ENCODE data around the gene RASA2. TPM values are rescaled to one million over a fixed set of nuclear protein-coding genes. Genes with fewer than 3 reads are reported as not detected.

RASA2 gene
- total RNA-seq, 2 experiments from 2014 or later: 62.6 to 70.8 TPM

GRCh38 chr3:141552440-141552991 lies 65.7 kb downstream of the RASA2 start:
- H3K27ac Mint-ChIP-seq: peak overlapping the region; percentile 90
- POLR2A ChIA-PET: interaction anchor here (0.9 to 3.2 kb wide), 5 partner anchors 8 to 325 kb away, joined by 4 to 37 read pairs (median 5); partner anchors contain the start of gene RASA2
- H3K27me3 Mint-ChIP-seq: no peaks in the 10 kb centered on the region
- H3K9me3 Mint-ChIP-seq: peaks cover 15% of the 10 kb centered on the region
- peaks cover 37% of the 10 kb centered on the region for H3K36me3 Mint-ChIP-seq
- ATAC-seq (ENCODE audit: low read depth): peak; percentile 60
- DNase-seq: no peak
- H3K4me3 Mint-ChIP-seq: peak overlapping the region; percentile 69
- peaks cover 42% of the 10 kb centered on the region for H3K4me1 Mint-ChIP-seq

- Mint-ChIP-seq H3K27ac (peak overlapping the region; percentile 90), H3K27me3 (no peaks in the 10 kb centered on the region), H3K4me1 (peaks cover 42% of the 10 kb centered on the region), H3K9me3 (peaks cover 11% of the 10 kb centered on the region), H3K4me3 (peak overlapping the region; percentile 69), H3K36me3 (peaks cover 32% of the 10 kb centered on the region)
- POLR2A ChIA-PET: interaction anchor here (0.9 to 3.2 kb wide), 5 partner anchors 9 to 324 kb away, joined by 4 to 37 read pairs (median 5); partner anchors contain the start of gene RASA2
- ATAC-seq (ENCODE audit: low read depth) (peak; percentile 85), DNase-seq (no peak)
Measured at GRCh38 chr3:141553055-141553454, 66.2 kb downstream of the RASA2 start.

- Mint-ChIP-seq H3K4me3 (no peak overlapping the region), H3K36me3 (peaks cover 7% of the 10 kb centered on the region), H3K9me3 (no peaks in the 10 kb centered on the region), H3K4me1 (peaks cover 34% of the 10 kb centered on the region), H3K27ac (no peak overlapping the region), H3K27me3 (no peaks in the 10 kb centered on the region)
- ATAC-seq (ENCODE audit: low read depth) (no peak), DNase-seq (no peak)
- POLR2A ChIA-PET: no interaction called here
Measured at GRCh38 chr3:141556034-141556433, 69.2 kb downstream of the RASA2 start.

GRCh38 chr3:141557961-141558706 lies 71.3 kb downstream of the RASA2 start:
- Mint-ChIP-seq H3K9me3 (no peaks in the 10 kb centered on the region), H3K27me3 (no peaks in the 10 kb centered on the region), H3K36me3 (peaks cover 12% of the 10 kb centered on the region), H3K4me1 (peaks cover 19% of the 10 kb centered on the region), H3K27ac (no peak overlapping the region), H3K4me3 (no peak overlapping the region)
- ATAC-seq (ENCODE audit: low read depth) (no peak), DNase-seq (no peak)
- POLR2A ChIA-PET: interaction anchor here (1.0 to 1.3 kb wide), 2 partner anchors 61 to 71 kb away, joined by 3 to 6 read pairs; partner anchors contain the start of gene RASA2

GRCh38 chr3:141561426-141562034 lies 74.7 kb downstream of the RASA2 start:
- POLR2A ChIA-PET: interaction anchor here (0.7 to 1.2 kb wide), 2 partner anchors 77 to 85 kb away, joined by 3 to 4 read pairs; no protein-coding TSS in a partner anchor
- H3K4me3 Mint-ChIP-seq: no peak overlapping the region
- DNase-seq (no peak), ATAC-seq (ENCODE audit: low read depth) (no peak)
- no peak overlapping the region for H3K27ac Mint-ChIP-seq
- peaks cover 25% of the 10 kb centered on the region for H3K36me3 Mint-ChIP-seq
- H3K27me3 Mint-ChIP-seq: no peaks in the 10 kb centered on the region
- H3K4me1 Mint-ChIP-seq: peaks cover 20% of the 10 kb centered on the region
- H3K9me3 Mint-ChIP-seq: no peaks in the 10 kb centered on the region

GRCh38 chr3:141564241-141564640 lies 77.4 kb downstream of the RASA2 start:
- Mint-ChIP-seq H3K4me1 (peaks cover 20% of the 10 kb centered on the region), H3K27me3 (no peaks in the 10 kb centered on the region), H3K9me3 (no peaks in the 10 kb centered on the region), H3K36me3 (peaks cover 25% of the 10 kb centered on the region), H3K4me3 (no peak overlapping the region), H3K27ac (no peak overlapping the region)
- POLR2A ChIA-PET: no interaction called here
- DNase-seq (no peak), ATAC-seq (ENCODE audit: low read depth) (no peak)

GRCh38 chr3:141570068-141570467 lies 83.2 kb downstream of the RASA2 start:
- no peaks in the 10 kb centered on the region for H3K27me3 Mint-ChIP-seq
- peaks cover 16% of the 10 kb centered on the region for H3K36me3 Mint-ChIP-seq
- no peaks in the 10 kb centered on the region for H3K9me3 Mint-ChIP-seq
- no peak for ATAC-seq (ENCODE audit: low read depth)
- no peak overlapping the region for H3K27ac Mint-ChIP-seq
- H3K4me1 Mint-ChIP-seq: peaks cover 6% of the 10 kb centered on the region
- no peak overlapping the region for H3K4me3 Mint-ChIP-seq
- POLR2A ChIA-PET: interaction anchor here (0.5 to 0.7 kb wide), 2 partner anchors 46 to 204 kb away, joined by 3 read pairs; no protein-coding TSS in a partner anchor
- DNase-seq: no peak

GRCh38 chr3:141575879-141576743 lies 89.3 kb downstream of the RASA2 start:
- no peaks in the 10 kb centered on the region for H3K27me3 Mint-ChIP-seq
- no peaks in the 10 kb centered on the region for H3K9me3 Mint-ChIP-seq
- H3K4me3 Mint-ChIP-seq: peak overlapping the region; percentile 56
- ATAC-seq (ENCODE audit: low read depth) (peak; percentile 78), DNase-seq (no peak)
- POLR2A ChIA-PET: no interaction called here
- H3K36me3 Mint-ChIP-seq: peaks cover 16% of the 10 kb centered on the region
- H3K4me1 Mint-ChIP-seq: peaks cover 8% of the 10 kb centered on the region
- H3K27ac Mint-ChIP-seq: peak overlapping the region; percentile 69

GRCh38 chr3:141576744-141577052 lies 89.9 kb downstream of the RASA2 start:
- peaks cover 15% of the 10 kb centered on the region for H3K36me3 Mint-ChIP-seq
- no peaks in the 10 kb centered on the region for H3K9me3 Mint-ChIP-seq
- no peak for DNase-seq
- H3K4me1 Mint-ChIP-seq: peaks cover 8% of the 10 kb centered on the region
- no peak for ATAC-seq (ENCODE audit: low read depth)
- POLR2A ChIA-PET: no interaction called here
- H3K27ac Mint-ChIP-seq: no peak overlapping the region
- no peaks in the 10 kb centered on the region for H3K27me3 Mint-ChIP-seq
- H3K4me3 Mint-ChIP-seq: no peak overlapping the region

GRCh38 chr3:141578202-141578973 lies 91.6 kb downstream of the RASA2 start:
- H3K36me3 Mint-ChIP-seq: peaks cover 20% of the 10 kb centered on the region
- no peak for ATAC-seq (ENCODE audit: low read depth)
- H3K27ac Mint-ChIP-seq: no peak overlapping the region
- DNase-seq: no peak
- no peaks in the 10 kb centered on the region for H3K27me3 Mint-ChIP-seq
- POLR2A ChIA-PET: no interaction called here
- peaks cover 8% of the 10 kb centered on the region for H3K4me1 Mint-ChIP-seq
- H3K9me3 Mint-ChIP-seq: no peaks in the 10 kb centered on the region
- H3K4me3 Mint-ChIP-seq: no peak overlapping the region

- H3K9me3 Mint-ChIP-seq: no peaks in the 10 kb centered on the region
- no peak for ATAC-seq (ENCODE audit: low read depth)
- no peaks in the 10 kb centered on the region for H3K27me3 Mint-ChIP-seq
- no peak for DNase-seq
- peaks cover 78% of the 10 kb centered on the region for H3K36me3 Mint-ChIP-seq
- POLR2A ChIA-PET: no interaction called here
- no peak overlapping the region for H3K27ac Mint-ChIP-seq
- no peak overlapping the region for H3K4me3 Mint-ChIP-seq
- H3K4me1 Mint-ChIP-seq: no peaks in the 10 kb centered on the region
Measured at GRCh38 chr3:141594357-141594756, 107.5 kb downstream of the RASA2 start.

GRCh38 chr3:141597931-141598330 lies 111.1 kb downstream of the RASA2 start:
- Mint-ChIP-seq H3K27me3 (no peaks in the 10 kb centered on the region), H3K36me3 (peaks cover 79% of the 10 kb centered on the region), H3K9me3 (peaks cover 5% of the 10 kb centered on the region), H3K4me1 (no peaks in the 10 kb centered on the region), H3K4me3 (no peak overlapping the region), H3K27ac (no peak overlapping the region)
- ATAC-seq (ENCODE audit: low read depth) (no peak), DNase-seq (no peak)
- POLR2A ChIA-PET: no interaction called here
